ENCODE measurements around the gene GREB1.

GREB1 gene

DNA sequence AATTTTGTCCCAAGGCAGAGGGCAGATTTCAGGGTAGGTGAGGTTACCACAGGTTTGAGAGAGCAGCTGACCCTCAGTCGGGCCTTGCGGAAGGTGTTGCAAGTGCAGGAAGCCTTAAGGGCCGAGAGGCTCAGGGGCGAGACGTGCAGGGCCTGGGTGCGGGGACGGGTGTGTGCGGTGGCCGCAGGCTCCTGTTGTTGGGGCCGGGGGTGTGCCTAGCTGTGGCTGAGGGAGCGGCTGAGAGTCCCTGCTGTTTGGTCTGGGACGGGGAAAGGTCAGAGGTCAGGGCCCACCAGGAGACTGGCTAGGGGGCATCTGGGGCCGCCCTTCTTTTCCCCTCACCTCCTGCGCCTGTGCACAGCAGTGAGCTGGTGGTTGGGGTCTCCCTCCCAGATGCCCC, 83.7 kb downstream of the GREB1 start:
- no peaks in the 10 kb centered on the region for H3K27me3 ChIP-seq (ENCODE audit: insufficient read depth, low read depth, severe bottlenecking)
- no peaks in the 10 kb centered on the region for H3K9me3 ChIP-seq (ENCODE audit: severe bottlenecking)
- TF ChIP-seq, protein P1, sequence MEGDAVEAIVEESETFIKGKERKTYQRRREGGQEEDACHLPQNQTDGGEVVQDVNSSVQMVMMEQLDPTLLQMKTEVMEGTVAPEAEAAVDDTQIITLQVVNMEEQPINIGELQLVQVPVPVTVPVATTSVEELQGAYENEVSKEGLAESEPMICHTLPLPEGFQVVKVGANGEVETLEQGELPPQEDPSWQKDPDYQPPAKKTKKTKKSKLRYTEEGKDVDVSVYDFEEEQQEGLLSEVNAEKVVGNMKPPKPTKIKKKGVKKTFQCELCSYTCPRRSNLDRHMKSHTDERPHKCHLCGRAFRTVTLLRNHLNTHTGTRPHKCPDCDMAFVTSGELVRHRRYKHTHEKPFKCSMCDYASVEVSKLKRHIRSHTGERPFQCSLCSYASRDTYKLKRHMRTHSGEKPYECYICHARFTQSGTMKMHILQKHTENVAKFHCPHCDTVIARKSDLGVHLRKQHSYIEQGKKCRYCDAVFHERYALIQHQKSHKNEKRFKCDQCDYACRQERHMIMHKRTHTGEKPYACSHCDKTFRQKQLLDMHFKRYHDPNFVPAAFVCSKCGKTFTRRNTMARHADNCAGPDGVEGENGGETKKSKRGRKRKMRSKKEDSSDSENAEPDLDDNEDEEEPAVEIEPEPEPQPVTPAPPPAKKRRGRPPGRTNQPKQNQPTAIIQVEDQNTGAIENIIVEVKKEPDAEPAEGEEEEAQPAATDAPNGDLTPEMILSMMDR (IDR thresholded peaks at IDR 0.05; ENCODE audit: low read depth, low read length) = no peak
- no peak overlapping the region for H3K4me3 ChIP-seq (ENCODE audit: low read depth, low read length)
- no peak overlapping the region for H3K27ac ChIP-seq
- no peak for DNase-seq
- H3K36me3 ChIP-seq = no peaks in the 10 kb centered on the region

DNA sequence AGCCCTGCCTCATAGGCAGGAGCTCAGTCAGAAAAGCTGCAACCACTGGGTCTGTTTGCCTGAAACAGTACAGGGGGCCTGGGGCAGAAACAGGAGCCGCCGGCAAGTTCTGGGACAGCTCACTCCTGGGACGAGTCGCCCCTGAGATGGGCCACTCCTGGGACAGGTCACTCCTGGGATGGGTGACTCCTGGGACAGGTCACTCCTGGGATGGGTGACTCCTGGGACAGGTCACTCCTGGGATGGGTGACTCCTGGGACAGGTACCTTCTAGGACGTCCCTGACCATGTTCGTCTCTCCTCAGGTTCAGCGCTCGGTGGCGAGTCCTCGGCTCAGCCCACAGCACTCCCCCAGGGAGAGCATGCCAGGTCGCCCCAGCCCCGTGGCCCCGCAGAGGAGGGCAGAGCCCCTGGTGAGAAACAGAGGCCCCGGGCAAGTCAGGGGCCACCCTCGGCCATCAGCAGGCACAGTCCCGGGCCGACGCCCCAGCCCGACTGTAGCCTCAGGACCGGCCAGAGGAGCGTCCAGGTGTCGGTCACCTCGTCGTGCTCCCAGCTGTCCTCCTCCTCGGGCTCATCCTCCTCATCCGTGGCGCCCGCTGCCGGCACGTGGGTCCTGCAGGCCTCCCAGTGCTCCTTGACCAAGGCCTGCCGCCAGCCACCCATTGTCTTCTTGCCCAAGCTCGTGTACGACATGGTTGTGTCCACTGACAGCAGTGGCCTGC, 84.3 kb downstream of the GREB1 start:
- no peaks in the 10 kb centered on the region for H3K9me3 ChIP-seq (ENCODE audit: severe bottlenecking)
- no peak overlapping the region for H3K27ac ChIP-seq
- TF ChIP-seq, protein P1 (IDR thresholded peaks at IDR 0.05; ENCODE audit: low read depth, low read length) = no peak
- H3K27me3 ChIP-seq (ENCODE audit: insufficient read depth, low read depth, severe bottlenecking) = no peaks in the 10 kb centered on the region
- no peak overlapping the region for H3K4me3 ChIP-seq (ENCODE audit: low read depth, low read length)
- DNase-seq = no peak
- H3K36me3 ChIP-seq = no peaks in the 10 kb centered on the region

DNA sequence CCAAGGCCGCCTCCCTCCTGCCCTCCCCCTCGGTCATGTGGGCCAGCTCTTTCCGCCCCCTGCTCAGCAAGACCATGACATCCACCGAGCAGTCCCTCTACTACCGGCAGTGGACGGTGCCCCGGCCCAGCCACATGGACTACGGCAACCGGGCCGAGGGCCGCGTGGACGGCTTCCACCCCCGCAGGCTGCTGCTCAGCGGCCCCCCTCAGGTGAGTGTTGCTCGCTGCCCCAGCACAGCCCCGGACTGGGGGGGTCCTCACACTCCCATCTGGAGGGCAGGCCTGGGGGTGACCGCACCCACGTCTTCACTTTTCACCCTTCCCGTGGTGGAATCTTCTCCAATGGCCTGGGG, 84.8 kb downstream of the GREB1 start:
- DNase-seq = no peak
- H3K4me3 ChIP-seq (ENCODE audit: low read depth, low read length) = no peak overlapping the region
- no peaks in the 10 kb centered on the region for H3K27me3 ChIP-seq (ENCODE audit: insufficient read depth, low read depth, severe bottlenecking)
- no peaks in the 10 kb centered on the region for H3K9me3 ChIP-seq (ENCODE audit: severe bottlenecking)
- TF ChIP-seq, protein P1 (IDR thresholded peaks at IDR 0.05; ENCODE audit: low read depth, low read length) = no peak
- H3K27ac ChIP-seq = no peak overlapping the region
- no peaks in the 10 kb centered on the region for H3K36me3 ChIP-seq

GRCh38 chr2:11621410-11621809, 87.6 kb downstream of the GREB1 start:
- no peaks in the 10 kb centered on the region for H3K9me3 ChIP-seq (ENCODE audit: severe bottlenecking)
- H3K4me3 ChIP-seq (ENCODE audit: low read depth, low read length) = no peak overlapping the region
- no peaks in the 10 kb centered on the region for H3K36me3 ChIP-seq
- TF ChIP-seq, protein P1 (IDR thresholded peaks at IDR 0.05; ENCODE audit: low read depth, low read length) = no peak
- no peak overlapping the region for H3K27ac ChIP-seq
- no peak for DNase-seq
- H3K27me3 ChIP-seq (ENCODE audit: insufficient read depth, low read depth, severe bottlenecking) = no peaks in the 10 kb centered on the region

GRCh38 chr2:11622611-11623010, 88.8 kb downstream of the GREB1 start:
- TF ChIP-seq, protein P1 (IDR thresholded peaks at IDR 0.05; ENCODE audit: low read depth, low read length) = no peak
- Histone ChIP-seq H3K36me3 (no peaks in the 10 kb centered on the region), H3K27ac (no peak overlapping the region), H3K4me3 (ENCODE audit: low read depth, low read length) (no peak overlapping the region), H3K9me3 (ENCODE audit: severe bottlenecking) (peaks cover 3% of the 10 kb centered on the region), H3K27me3 (ENCODE audit: insufficient read depth, low read depth, severe bottlenecking) (no peaks in the 10 kb centered on the region)
- no peak for DNase-seq

GRCh38 chr2:11624893-11625292, 91.0 kb downstream of the GREB1 start:
- TF ChIP-seq, protein P1 (IDR thresholded peaks at IDR 0.05; ENCODE audit: low read depth, low read length) = no peak

More at GRCh38 chr2:11624893-11625292, 91.0 kb downstream of the GREB1 start:
- Histone ChIP-seq H3K36me3 (no peaks in the 10 kb centered on the region), H3K4me3 (ENCODE audit: low read depth, low read length) (no peak overlapping the region), H3K27ac (no peak overlapping the region), H3K27me3 (ENCODE audit: insufficient read depth, low read depth, severe bottlenecking) (no peaks in the 10 kb centered on the region), H3K9me3 (ENCODE audit: severe bottlenecking) (peaks cover 3% of the 10 kb centered on the region)
- DNase-seq = no peak

Measured in WERI-Rb-1 (cell line).